IPS-15b (cell line): ENCODE results near the gene DAZ2.
"Not testable (repeated sequence)": the region's sequence is repeated elsewhere in the genome, so short reads cannot be mapped to it uniquely, and the experiment has no call there.

Experiments
- H3K27me3 ChIP-seq: one replicate; pipeline ENCODE4 v1.6.1; 2013; ENCODE audit warnings: low read length; ENCODE audit not compliant: control insufficient read depth, insufficient read depth
- H3K36me3 ChIP-seq: one replicate; pipeline ENCODE4 v1.6.1; 2013; ENCODE audit warnings: low read length; ENCODE audit not compliant: control insufficient read depth, insufficient read depth
- H3K4me1 ChIP-seq: one replicate; pipeline ENCODE4 v1.6.1; 2013; ENCODE audit warnings: mild to moderate bottlenecking, low read length; ENCODE audit not compliant: control insufficient read depth, insufficient read depth
- H3K4me3 ChIP-seq: one replicate; pipeline ENCODE4 v1.5.1; 2013; ENCODE audit warnings: low read depth, low read length
- H3K9ac ChIP-seq: one replicate; pipeline ENCODE4 v1.6.1; 2013; ENCODE audit warnings: low read depth, mild to moderate bottlenecking, low read length
- H3K9me3 ChIP-seq: one replicate; pipeline ENCODE4 v1.6.1; 2013; ENCODE audit warnings: mild to moderate bottlenecking, low read length; ENCODE audit not compliant: control insufficient read depth, insufficient read depth

DAZ2 gene

GRCh38 chrY:23219233-23219632, at the start of gene DAZ2:
Gene DAZ2, plus strand, starts transcription at chrY:23219533. Its CDS starts 208 bp downstream, at chrY:23219741.
- H3K4me1 ChIP-seq, H3K4me3 ChIP-seq, H3K9ac ChIP-seq, H3K9me3 ChIP-seq, H3K36me3 ChIP-seq, H3K27me3 ChIP-seq: not testable (repeated sequence)

- H3K9ac ChIP-seq, H3K27me3 ChIP-seq, H3K4me3 ChIP-seq, H3K36me3 ChIP-seq, H3K4me1 ChIP-seq, H3K9me3 ChIP-seq: not testable (repeated sequence)
Observed at GRCh38 chrY:23198908-23199307, 20.4 kb upstream of the DAZ2 start, which contains the start of gene DAZ1. Gene DAZ1, minus strand, starts transcription at chrY:23199008. Its CDS starts 208 bp downstream, at chrY:23198800.

GRCh38 chrY:23207455-23207854, 11.9 kb upstream of the DAZ2 start:
- not testable (repeated sequence) for H3K36me3 ChIP-seq, H3K9ac ChIP-seq, H3K9me3 ChIP-seq, H3K4me1 ChIP-seq, H3K27me3 ChIP-seq, H3K4me3 ChIP-seq

- not testable (repeated sequence) for H3K36me3 ChIP-seq, H3K27me3 ChIP-seq, H3K4me3 ChIP-seq, H3K9ac ChIP-seq, H3K4me1 ChIP-seq, H3K9me3 ChIP-seq
Observed at GRCh38 chrY:23209802-23210495, 9.4 kb upstream of the DAZ2 start.

- not testable (repeated sequence) for H3K36me3 ChIP-seq, H3K4me1 ChIP-seq, H3K4me3 ChIP-seq, H3K27me3 ChIP-seq, H3K9me3 ChIP-seq, H3K9ac ChIP-seq
Observed at GRCh38 chrY:23210681-23211080, 8.7 kb upstream of the DAZ2 start.
